Measurements from ENCODE around the gene ZNF148.

Gene ZNF148

GRCh38 chr3:125213946-125214542 is 161.1 kb downstream of the ZNF148 start:
- DNase-seq = no peak

- no peak for DNase-seq
Observed at GRCh38 chr3:125213364-125213755, 161.8 kb downstream of the ZNF148 start.

GRCh38 chr3:125212509-125213363 is 162.4 kb downstream of the ZNF148 start, which contains the start of gene SLC12A8:
SLC12A8 (minus strand) TSS chr3:125212748; CDS start chr3:125211349, 1,399 bp downstream.
- peak; percentile 10 for DNase-seq

- peak; percentile 4 for DNase-seq
Observed at GRCh38 chr3:125212091-125212508, 163.0 kb downstream of the ZNF148 start.

GRCh38 chr3:125211523-125212090 is 163.5 kb downstream of the ZNF148 start:
- DNase-seq = no peak

GRCh38 chr3:125207949-125208568 is 167.1 kb downstream of the ZNF148 start:
- no peak for DNase-seq

- no peak for DNase-seq
Observed at GRCh38 chr3:125207507-125207906, 167.6 kb downstream of the ZNF148 start.

- DNase-seq = no peak
Observed at GRCh38 chr3:125206934-125207333, 168.2 kb downstream of the ZNF148 start.

- no peak for DNase-seq
Observed at GRCh38 chr3:125203731-125204130, 171.4 kb downstream of the ZNF148 start.

- DNase-seq = no peak
Observed at GRCh38 chr3:125202197-125202596, 172.9 kb downstream of the ZNF148 start.

- no peak for DNase-seq
Observed at GRCh38 chr3:125200731-125201139, 174.4 kb downstream of the ZNF148 start.

GRCh38 chr3:125194849-125195601 is 180.1 kb downstream of the ZNF148 start:
- no peak for DNase-seq

- no peak for DNase-seq
Observed at GRCh38 chr3:125194061-125194848, 180.9 kb downstream of the ZNF148 start.

GRCh38 chr3:125192190-125193035 is 182.7 kb downstream of the ZNF148 start:
- DNase-seq = no peak

- DNase-seq = no peak
Observed at GRCh38 chr3:125191730-125192129, 183.4 kb downstream of the ZNF148 start.

- DNase-seq = no peak
Observed at GRCh38 chr3:125191256-125191655, 183.9 kb downstream of the ZNF148 start.

GRCh38 chr3:125190786-125191185 is 184.3 kb downstream of the ZNF148 start:
- no peak for DNase-seq

GRCh38 chr3:125189378-125190165 is 185.6 kb downstream of the ZNF148 start:
- DNase-seq = no peak

GRCh38 chr3:125188955-125189354 is 186.2 kb downstream of the ZNF148 start:
- no peak for DNase-seq

- DNase-seq = no peak
Observed at GRCh38 chr3:125187599-125187910, 187.6 kb downstream of the ZNF148 start.

Data from stimulated activated CD4-positive, alpha-beta T cell treated with anti-CD3 and anti-CD28 coated beads, Interleukin-12 subunit alpha, Interleukin-12 subunit beta, amount 100 ng/mL, for 4 hours (primary cell).